PC-9 (cell line): ENCODE data around the gene ANO4. TPM values are rescaled to one million over a fixed set of nuclear protein-coding genes. Genes with fewer than 3 reads are reported as not detected.
A peak's percentile ranks its signal among the peaks of the same experiment; 100 is the strongest.

ENCODE experiments used
- BruUV-seq: library from RNA; stranded (reverse); fragments of 400-500 nt; replicated peaks from 2 replicates; lab custom pipeline; 2021; lab: Mats Ljungman, UMichigan
- CTCF ChIA-PET: fragments of 300-600 bp; sonication (Branson Sonifier 250); formaldehyde crosslinking; loops from one replicate; lab custom pipeline; 2022; ENCODE audit warnings: antibody characterized with exemption; lab: Charles Lee
- POLR2A ChIA-PET: fragments of 300-600 bp; sonication (Branson Sonifier 250); formaldehyde crosslinking; loops from one replicate; lab custom pipeline; 2022; ENCODE audit warnings: antibody characterized with exemption; ENCODE audit not compliant: unreplicated experiment; lab: Charles Lee
- DNase-seq, 2 experiments: peaks; one replicate each; pipeline versions ENCODE4 v3.0.0 to v3.0.0-alpha.2; 2015 to 2022; ENCODE audit warnings: mixed read lengths in 1 of 2
- H2AFZ ChIP-seq: fragments of 200-600 bp; sonication (generic); 2 replicates; pipeline ENCODE4 v1.8.1; 2017; ENCODE audit warnings: antibody characterized with exemption
- H3F3A ChIP-seq: fragments of 200-600 bp; sonication (generic); 2 replicates; pipeline ENCODE4 v1.8.1; 2017; ENCODE audit warnings: antibody characterized with exemption, mild to moderate bottlenecking, low read depth; ENCODE audit not compliant: insufficient read depth
- H3K27ac ChIP-seq: fragments of 200-600 bp; sonication (generic); 2 replicates; pipeline ENCODE4 v1.6.1; 2016; ENCODE audit warnings: mixed run types
- H3K27me3 ChIP-seq: fragments of 200-600 bp; sonication (generic); 2 replicates; pipeline ENCODE4 v1.6.1; 2016; ENCODE audit warnings: low read depth, mixed run types; ENCODE audit not compliant: insufficient read depth
- H3K36me3 ChIP-seq: fragments of 200-600 bp; sonication (generic); 2 replicates; pipeline ENCODE4 v1.6.1; 2016; ENCODE audit warnings: low read depth, mixed run types
- H3K4me1 ChIP-seq: fragments of 200-600 bp; sonication (generic); replicated peaks from 2 replicates; pipeline ENCODE4 v1.6.1; 2016; ENCODE audit warnings: mixed run types; ENCODE audit not compliant: insufficient read depth
- H3K4me2 ChIP-seq: fragments of 200-600 bp; sonication (generic); 2 replicates; pipeline ENCODE4 v1.6.1; 2017; ENCODE audit warnings: mixed run types
- H3K4me3 ChIP-seq: fragments of 200-600 bp; sonication (generic); 2 replicates; pipeline ENCODE4 v1.6.1; 2016; ENCODE audit warnings: mixed run types
- H3K79me2 ChIP-seq: fragments of 200-600 bp; sonication (generic); 2 replicates; pipeline ENCODE4 v1.6.1; 2017; ENCODE audit warnings: low read depth, mixed run types
- H3K9me2 ChIP-seq: fragments of 200-600 bp; sonication (generic); 2 replicates; pipeline ENCODE4 v1.8.1; 2017; ENCODE audit warnings: mild to moderate bottlenecking; ENCODE audit not compliant: insufficient read depth
- H3K9me3 ChIP-seq: fragments of 200-600 bp; sonication (generic); 2 replicates; pipeline ENCODE4 v1.8.1; 2016; ENCODE audit warnings: low read depth; ENCODE audit not compliant: insufficient read depth
- H4K20me1 ChIP-seq: fragments of 200-600 bp; sonication (generic); 2 replicates; pipeline ENCODE4 v1.8.1; 2017; ENCODE audit not compliant: insufficient read depth
- CTCF ChIP-seq: fragments of 200-600 bp; sonication (generic); conservative IDR thresholded peaks from 2 replicates; pipeline ENCODE4 v1.6.1; 2017; ENCODE audit warnings: mixed run types, antibody characterized with exemption, mild to moderate bottlenecking, moderate library complexity
- EZH2 ChIP-seq: fragments of 200-600 bp; sonication (generic); IDR thresholded peaks from 2 replicates; pipeline ENCODE4 v1.8.0; 2017; ENCODE audit warnings: antibody characterized with exemption, low read depth
- intact Hi-C: fragments of 100-400 bp; cut with micrococcal nuclease; formaldehyde crosslinking; loops from one replicate; pipeline ENCODE4 v1.10.0; 2022; ENCODE audit not compliant: unreplicated experiment
- total RNA-seq: library from RNA; stranded (reverse); gene quantifications from 2 replicates; pipeline ENCODE4 v1.2.3, GENCODE V29; 2021

The ANO4 gene
- total RNA-seq, 1 experiment from 2014 or later = not detected

GRCh38 chr12:101013993-101014392 is 219.4 kb downstream of the ANO4 start:
- Histone ChIP-seq H3K4me2 (no peak overlapping the region), H3K79me2 (no peaks in the 10 kb centered on the region), H3K27me3 (no peaks in the 10 kb centered on the region), H3K4me3 (no peak overlapping the region), H3K27ac (no peak overlapping the region), H3K4me1 (peaks cover 10% of the 10 kb centered on the region), H2AFZ (no peak overlapping the region), H3F3A (peaks cover 6% of the 10 kb centered on the region; the same call in 1 of the 2 replicates), H3K9me3 (peaks cover 7% of the 10 kb centered on the region), H3K9me2 (no peaks in the 10 kb centered on the region), H4K20me1 (no peaks in the 10 kb centered on the region), H3K36me3 (no peaks in the 10 kb centered on the region)
- no TSS peak for BruUV-seq
- no peak for DNase-seq
- intact Hi-C loops = no loop called here
- ChIA-PET POLR2A (no interaction called here), CTCF (no interaction called here)
- no peak for TF ChIP-seq CTCF
- no peak for TF ChIP-seq EZH2

- BruUV-seq = no TSS peak
Measured at GRCh38 chr12:101015044-101015443, 220.5 kb downstream of the ANO4 start.

GRCh38 chr12:101018540-101018939 is 224.0 kb downstream of the ANO4 start:
- intact Hi-C loops = no loop called here
- Histone ChIP-seq H3K9me3 (no peaks in the 10 kb centered on the region; the same call in 1 of the 2 replicates), H3K4me3 (no peak overlapping the region), H4K20me1 (no peaks in the 10 kb centered on the region), H3K4me1 (peaks cover 40% of the 10 kb centered on the region), H3K27me3 (no peaks in the 10 kb centered on the region), H3K27ac (peak overlapping the region; percentile 76), H3F3A (peaks cover 15% of the 10 kb centered on the region), H3K79me2 (no peaks in the 10 kb centered on the region), H3K4me2 (peak overlapping the region; percentile 29), H3K36me3 (no peaks in the 10 kb centered on the region), H2AFZ (no peak overlapping the region), H3K9me2 (no peaks in the 10 kb centered on the region)
- CTCF ChIA-PET = no interaction called here
- DNase-seq = peak; percentile 39 to 79
- TF ChIP-seq EZH2 = no peak
- no peak for TF ChIP-seq CTCF
- BruUV-seq = no TSS peak
- POLR2A ChIA-PET = no interaction called here

More at GRCh38 chr12:101015044-101015443, 220.5 kb downstream of the ANO4 start:
- TF ChIP-seq CTCF = no peak
- TF ChIP-seq EZH2 = no peak
- POLR2A ChIA-PET = no interaction called here
- DNase-seq = no peak
- H3K9me2 ChIP-seq = no peaks in the 10 kb centered on the region
- H3K27me3 ChIP-seq = no peaks in the 10 kb centered on the region
- no peak overlapping the region for H3K4me2 ChIP-seq
- H3K36me3 ChIP-seq = no peaks in the 10 kb centered on the region
- intact Hi-C loops = no loop called here
- no peak overlapping the region for H3K4me3 ChIP-seq
- no peaks in the 10 kb centered on the region; the same call in 1 of the 2 replicates for H3K9me3 ChIP-seq
- H3F3A ChIP-seq = peaks cover 6% of the 10 kb centered on the region; the same call in 1 of the 2 replicates
- H3K79me2 ChIP-seq = no peaks in the 10 kb centered on the region
- CTCF ChIA-PET = no interaction called here
- no peak overlapping the region for H3K27ac ChIP-seq
- H3K4me1 ChIP-seq = peaks cover 15% of the 10 kb centered on the region
- H2AFZ ChIP-seq = no peak overlapping the region
- H4K20me1 ChIP-seq = no peaks in the 10 kb centered on the region
